GM12878 (cell line): ENCODE data around the gene PCDHGC4. TPM values are rescaled to one million over a fixed set of nuclear protein-coding genes. Genes with fewer than 3 reads are reported as not detected.

Experiments
- ATAC-seq: fragments of 200-7000 bp; cut with Tn5 transposase; 3 replicates; pipeline ENCODE4 v1.9.1; 2020; ENCODE audit warnings: mild to moderate bottlenecking, moderate library complexity
- BruUV-seq: library from RNA; stranded (reverse); fragments of 400-500 nt; replicated peaks from 2 replicates; lab custom pipeline; 2021; lab: Mats Ljungman, UMichigan
- CTCF ChIA-PET: fragments of 300-600 bp; sonication (Branson Sonifier 250); formaldehyde crosslinking; extraction: SDS; loops from one replicate; lab custom pipeline; 2021; ENCODE audit warnings: inconsistent platforms; lab: Yijun Ruan, JAX
- POLR2A ChIA-PET: fragments of 350-600 bp; formaldehyde crosslinking; extraction: SDS; loops from one replicate; lab custom pipeline; 2021; ENCODE audit warnings: inconsistent platforms; lab: Charles Lee
- RAD21 ChIA-PET: fragments of 300-600 bp; sonication (Branson Sonifier 250); formaldehyde crosslinking; loops from one replicate; lab custom pipeline; 2023; ENCODE audit warnings: antibody characterized with exemption; ENCODE audit not compliant: unreplicated experiment; lab: Charles Lee
- SMC1A ChIA-PET: fragments of 300-600 bp; sonication (Branson Sonifier 250); formaldehyde crosslinking; loops from one replicate; lab custom pipeline; 2023; ENCODE audit not compliant: unreplicated experiment, uncharacterized antibody; lab: Charles Lee
- DNase-seq: peaks from one replicate; pipeline ENCODE4 v3.0.0-alpha.2; 2011; ENCODE audit warnings: low read depth, low spot score
- FAIRE-seq: peaks from 3 replicates; lab custom pipeline; 2011; peaks lifted over from hg19 to GRCh38; lab: Jason Lieb, UNC
- H2AFZ ChIP-seq: 2 replicates; pipeline ENCODE4 v1.6.0; 2011; ENCODE audit warnings: low read depth, low read length, control low read depth; ENCODE audit not compliant: control insufficient read depth
- H3K27ac ChIP-seq: 2 replicates; pipeline ENCODE4 v1.5.1; 2011; ENCODE audit warnings: control low read depth; ENCODE audit not compliant: control insufficient read depth, insufficient read depth
- H3K27me3 ChIP-seq, 2 experiments: replicated peaks in 1 of 2; 2 replicates each; pipeline versions ENCODE4 v1.6.0 to v1.6.1; 2011; ENCODE audit warnings: low read length in 1 of 2; ENCODE audit not compliant: control insufficient read depth in 2 of 2, insufficient read depth in 2 of 2
- H3K36me3 ChIP-seq, 2 experiments: 2 replicates each; pipeline ENCODE4 v1.5.1; 2011; ENCODE audit warnings: low read length in 1 of 2; ENCODE audit not compliant: control insufficient read depth in 2 of 2, insufficient read depth in 2 of 2
- H3K4me1 ChIP-seq: 2 replicates; pipeline ENCODE4 v1.6.1; 2011; ENCODE audit warnings: mild to moderate bottlenecking, low read length, moderate library complexity, mixed read lengths; ENCODE audit not compliant: control insufficient read depth, insufficient read depth
- H3K4me2 ChIP-seq: 2 replicates; pipeline ENCODE4 v1.6.0; 2011; ENCODE audit warnings: control low read depth; ENCODE audit not compliant: control insufficient read depth, insufficient read depth
- H3K4me3 ChIP-seq: fragments of 200-600 bp; sonication (generic); 2 replicates; pipeline ENCODE4 v1.5.1; 2016
- H3K79me2 ChIP-seq: 2 replicates; pipeline ENCODE4 v1.6.0; 2011; ENCODE audit warnings: low read length; ENCODE audit not compliant: control insufficient read depth, insufficient read depth
- H3K9ac ChIP-seq: 2 replicates; pipeline ENCODE4 v1.8.0; 2011; ENCODE audit warnings: low read length, control low read depth, mixed read lengths; ENCODE audit not compliant: control insufficient read depth, insufficient read depth
- H3K9me3 ChIP-seq: replicated peaks from 3 replicates; pipeline ENCODE4 v1.5.1; 2011; ENCODE audit warnings: mild to moderate bottlenecking, low read length; ENCODE audit not compliant: control insufficient read depth, insufficient read depth
- H4K20me1 ChIP-seq: 2 replicates; pipeline ENCODE4 v1.6.0; 2011; ENCODE audit not compliant: control insufficient read depth, insufficient read depth
- NRF1 ChIP-seq: conservative IDR thresholded peaks from 2 replicates; pipeline ENCODE4 v1.6.1; 2011; ENCODE audit warnings: mild to moderate bottlenecking, low read depth, low read length, improper control_type of control experiment
- RUNX3 ChIP-seq: IDR thresholded peaks from 2 replicates; pipeline ENCODE4 v1.6.1; 2012; ENCODE audit warnings: low read length, inconsistent platforms
- WGBS: methylation state at CpG from one replicate; pipeline ENCODE4 v1.1.6; 2016; ENCODE audit warnings: low lambda C conversion rate; ENCODE audit not compliant: insufficient replicate concordance, insufficient coverage; ENCODE audit errors: missing lambda C conversion rate; 5-methylcytosine and 5-hydroxymethylcytosine counted together
- in situ Hi-C: fragments of 300-500 bp; cut with MboI; formaldehyde crosslinking; loops from 9 replicates; pipeline ENCODE4 v1.14.3; 2018; ENCODE audit warnings: mixed read lengths
- intact Hi-C: fragments of 100-400 bp; cut with micrococcal nuclease; formaldehyde crosslinking; loops from one replicate; pipeline ENCODE4 v1.14.2; 2022; ENCODE audit not compliant: unreplicated experiment
- polyA plus RNA-seq, 11 experiments: library from polyadenylated mRNA; depleted of rRNA in 4 of 11; unstranded in 6 of 11; stranded (reverse) in 5 of 11; fragments of >200 nt; fragmentation: Nextera tagmentation in 4 of 11; fragmentation: Illumina TruSeq in 1 of 11; extraction: Ambion mirVana in 4 of 11; extraction: Trizol in 1 of 11; gene quantifications; 1 replicate in 1 of 11; 2 replicates in 10 of 11; pipeline versions ENCODE4 v1.2.1 to v1.2.3, GENCODE V29; 2011 to 2016; ENCODE audit warnings: inconsistent platforms in 2 of 11, missing spikeins in 2 of 11, low read depth in 1 of 11
- total RNA-seq, 4 experiments: library from RNA; depleted of rRNA in 3 of 4; stranded (reverse); fragments of >200 nt in 3 of 4; fragmentation: Illumina TruSeq in 1 of 4; extraction: Trizol in 1 of 4; gene quantifications; 2 replicates each; pipeline versions ENCODE4 v1.2.1 to v1.2.3, GENCODE V29; 2013 to 2021
- TF ChIP-seq, protein P1 (sequence below), 3 experiments: IDR thresholded peaks in 2 of 3; conservative IDR thresholded peaks in 1 of 3; 2 replicates each; pipeline ENCODE4 v1.5.1; 2011; ENCODE audit warnings: low read depth in 3 of 3, low read length in 3 of 3, mild to moderate bottlenecking in 3 of 3, control low read depth in 2 of 3, moderate library complexity in 2 of 3, inconsistent platforms in 1 of 3, mixed read lengths in 1 of 3; ENCODE audit not compliant: control insufficient read depth in 2 of 3, insufficient read depth in 1 of 3; ENCODE audit errors: extremely low read depth in 1 of 3

The PCDHGC4 gene
- total and polyA plus RNA-seq, 10 of the 15 experiments (the other 5 are each of a cell fraction or from before 2014, with no cell fraction given) = 0.04 to 1.2 (median 0.52) TPM

DNA sequence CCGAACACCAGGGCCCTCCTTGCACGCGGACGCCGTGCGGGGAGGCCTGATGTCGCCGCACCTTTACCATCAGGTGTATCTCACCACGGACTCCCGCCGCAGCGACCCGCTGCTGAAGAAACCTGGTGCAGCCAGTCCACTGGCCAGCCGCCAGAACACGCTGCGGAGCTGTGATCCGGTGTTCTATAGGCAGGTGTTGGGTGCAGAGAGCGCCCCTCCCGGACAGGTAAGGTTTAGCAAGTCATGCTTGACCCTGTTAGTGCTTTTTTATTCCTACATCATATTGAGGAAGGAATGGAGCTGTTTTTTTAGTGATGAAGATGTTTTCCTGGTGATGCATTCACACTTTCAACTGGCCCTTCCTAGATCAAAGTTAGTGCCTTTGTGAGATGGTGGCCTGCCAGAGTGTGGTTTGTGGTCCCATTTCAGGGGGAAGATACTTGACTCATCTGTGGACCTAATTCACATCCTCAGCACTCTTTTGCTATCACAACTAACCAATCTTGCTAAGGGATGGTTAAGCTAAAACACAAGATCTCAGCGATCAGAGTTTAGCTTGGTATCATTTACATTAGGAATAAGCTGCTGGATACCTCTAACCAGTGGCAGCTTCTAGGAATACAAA, 6.4 kb upstream of the PCDHGC4 start:
- H3K4me3 ChIP-seq = 0 out of 2 replicates have a peak overlapping the region, but pooled peaks have one; percentile 13
- in situ Hi-C loops = loop anchor here (5.0 kb wide), 1 partner anchor 49 kb away; no protein-coding TSS in a partner anchor
- POLR2A ChIA-PET = no interaction called here

More for the DNA sequence above, 6.4 kb upstream of the PCDHGC4 start:
- SMC1A ChIA-PET = interaction anchor here (0.7 to 6.6 kb wide), 7 partner anchors 14 to 80 kb away, joined by 3 to 117 read pairs (median 4); partner anchors contain the start of gene PCDHGA10
- Histone ChIP-seq H2AFZ (no peak overlapping the region), H3K4me2 (peak overlapping the region; percentile 80), H4K20me1 (no peaks in the 10 kb centered on the region), H3K27me3 (no peaks in the 10 kb centered on the region; a peak in 1 of 4 replicates), H3K9ac (no peak overlapping the region), H3K9me3 (no peaks in the 10 kb centered on the region), H3K4me1 (peaks cover 19% of the 10 kb centered on the region), H3K79me2 (no peaks in the 10 kb centered on the region), H3K36me3 (no peaks in the 10 kb centered on the region), H3K27ac (no peak overlapping the region)
- FAIRE-seq (no peak), ATAC-seq (no peak), DNase-seq (no peak)
- BruUV-seq = no TSS peak
- intact Hi-C loops = no loop called here
- CTCF ChIA-PET = interaction anchor here (1.0 to 8.5 kb wide), 7 partner anchors 11 to 86 kb away, joined by 3 to 213 read pairs (median 31); partner anchors contain the start of genes PCDHGA11, PCDHGA12 and PCDHGC5
- TF ChIP-seq RUNX3 (peak; percentile 87), NRF1 (no peak)
- TF ChIP-seq, protein P1, sequence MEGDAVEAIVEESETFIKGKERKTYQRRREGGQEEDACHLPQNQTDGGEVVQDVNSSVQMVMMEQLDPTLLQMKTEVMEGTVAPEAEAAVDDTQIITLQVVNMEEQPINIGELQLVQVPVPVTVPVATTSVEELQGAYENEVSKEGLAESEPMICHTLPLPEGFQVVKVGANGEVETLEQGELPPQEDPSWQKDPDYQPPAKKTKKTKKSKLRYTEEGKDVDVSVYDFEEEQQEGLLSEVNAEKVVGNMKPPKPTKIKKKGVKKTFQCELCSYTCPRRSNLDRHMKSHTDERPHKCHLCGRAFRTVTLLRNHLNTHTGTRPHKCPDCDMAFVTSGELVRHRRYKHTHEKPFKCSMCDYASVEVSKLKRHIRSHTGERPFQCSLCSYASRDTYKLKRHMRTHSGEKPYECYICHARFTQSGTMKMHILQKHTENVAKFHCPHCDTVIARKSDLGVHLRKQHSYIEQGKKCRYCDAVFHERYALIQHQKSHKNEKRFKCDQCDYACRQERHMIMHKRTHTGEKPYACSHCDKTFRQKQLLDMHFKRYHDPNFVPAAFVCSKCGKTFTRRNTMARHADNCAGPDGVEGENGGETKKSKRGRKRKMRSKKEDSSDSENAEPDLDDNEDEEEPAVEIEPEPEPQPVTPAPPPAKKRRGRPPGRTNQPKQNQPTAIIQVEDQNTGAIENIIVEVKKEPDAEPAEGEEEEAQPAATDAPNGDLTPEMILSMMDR (IDR thresholded peaks at IDR 0.05 in 2 of 3, conservative IDR thresholded peaks at IDR 0.05 in 1 of 3; ENCODE audit: control insufficient read depth in 2 of 3, extremely low read depth in 1 of 3, insufficient read depth in 1 of 3, low read depth in 3 of 3, low read length in 3 of 3) = peak; percentile 7 to 30 (median 28); a peak in 2 of 6 replicates
- 57% methylated on average over 20 of the region's 20 CpGs for whole genome bisulfite sequencing
- RAD21 ChIA-PET = interaction anchor here (1.1 to 4.9 kb wide), 5 partner anchors 32 to 86 kb away, joined by 3 to 109 read pairs (median 5); partner anchors contain the start of gene PCDHGA12
